DOHH2 (cell line): Measurements from ENCODE around the gene SLC19A1.

Experiments used
- H3F3A ChIP-seq: fragments of 200-600 bp; sonication (generic), shearing (Covaris generic); 2 replicates; pipeline ENCODE4 v1.6.0; 2016; ENCODE audit warnings: antibody characterized with exemption, mild to moderate bottlenecking; ENCODE audit not compliant: control insufficient read depth, insufficient read depth
- H3K27ac ChIP-seq: fragments of 200-600 bp; sonication (generic); 2 replicates; pipeline ENCODE4 v1.5.1; 2014; ENCODE audit warnings: low read depth, mild to moderate bottlenecking, low read length, moderate library complexity
- H3K27me3 ChIP-seq: fragments of 200-600 bp; sonication (generic); 2 replicates; pipeline ENCODE4 v1.6.1; 2014; ENCODE audit warnings: mild to moderate bottlenecking, low read length, mixed read lengths; ENCODE audit not compliant: control insufficient read depth
- H3K36me3 ChIP-seq: fragments of 200-600 bp; sonication (generic); 2 replicates; pipeline ENCODE4 v1.6.1; 2014; ENCODE audit warnings: mild to moderate bottlenecking, low read length, moderate library complexity, mixed read lengths; ENCODE audit not compliant: control insufficient read depth
- H3K4me1 ChIP-seq: fragments of 200-600 bp; sonication (generic); 2 replicates; pipeline ENCODE4 v1.6.1; 2014; ENCODE audit warnings: mild to moderate bottlenecking, low read length, mixed read lengths; ENCODE audit not compliant: control insufficient read depth
- H3K4me2 ChIP-seq: fragments of 200-600 bp; sonication (generic); 2 replicates; pipeline ENCODE4 v1.6.0; 2014; ENCODE audit warnings: mild to moderate bottlenecking, low read length, moderate library complexity
- H3K4me3 ChIP-seq: fragments of 200-600 bp; sonication (generic); 2 replicates; pipeline ENCODE4 v1.5.1; 2014; ENCODE audit warnings: mild to moderate bottlenecking, low read length, mixed read lengths
- H3K79me2 ChIP-seq: fragments of 200-600 bp; sonication (generic); 2 replicates; pipeline ENCODE4 v1.6.1; 2014; ENCODE audit warnings: mild to moderate bottlenecking, low read length, mixed read lengths; ENCODE audit not compliant: control insufficient read depth
- H3K9me2 ChIP-seq: fragments of 200-600 bp; sonication (generic); replicated peaks from 2 replicates; pipeline ENCODE4 v1.6.1; 2014; ENCODE audit warnings: mild to moderate bottlenecking, low read length, mixed read lengths; ENCODE audit not compliant: control insufficient read depth
- H3K9me3 ChIP-seq: fragments of 200-600 bp; sonication (generic); 2 replicates; pipeline ENCODE4 v1.6.1; 2014; ENCODE audit warnings: antibody characterized with exemption, low read length, mixed read lengths; ENCODE audit not compliant: control insufficient read depth, insufficient read depth
- H4K20me1 ChIP-seq: fragments of 200-600 bp; sonication (generic); 2 replicates; pipeline ENCODE4 v1.6.0; 2014; ENCODE audit warnings: low read depth, mild to moderate bottlenecking, antibody characterized with exemption, low read length, moderate library complexity; ENCODE audit not compliant: control insufficient read depth, insufficient read depth
- EZH2phosphoT487 ChIP-seq: fragments of 200-600 bp; sonication (generic); IDR thresholded peaks from 2 replicates; pipeline ENCODE4 v1.6.1; 2017; ENCODE audit warnings: borderline replicate concordance, mild to moderate bottlenecking, antibody characterized with exemption, low read length, moderate library complexity, mixed read lengths
- TF ChIP-seq, protein P1 (sequence below): fragments of 200-600 bp; sonication (generic); IDR thresholded peaks from one replicate; pipeline ENCODE4 v1.5.1; 2014; ENCODE audit warnings: antibody characterized with exemption, mild to moderate bottlenecking, low read depth, low read length; ENCODE audit not compliant: poor library complexity, severe bottlenecking

SLC19A1 gene

DNA sequence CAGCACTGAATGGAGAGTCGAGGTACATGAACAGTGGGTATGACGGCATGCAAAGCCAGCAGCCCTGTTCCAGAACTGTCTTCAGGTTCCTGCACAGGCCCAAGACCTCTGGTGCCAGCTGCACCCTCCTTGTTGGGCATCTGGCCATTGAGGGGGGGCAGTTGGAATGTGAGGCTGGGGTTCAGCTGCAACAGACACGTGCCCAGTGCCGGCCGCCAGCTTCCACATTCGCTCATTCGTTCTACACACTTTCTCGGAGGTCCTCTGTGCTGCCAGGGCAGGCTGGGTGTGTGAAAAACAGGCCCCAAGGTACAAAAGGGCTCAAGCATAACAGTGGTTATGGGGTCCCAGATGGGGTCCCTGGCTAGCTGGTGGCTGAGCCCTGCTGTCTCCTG is 37.9 kb upstream of the SLC19A1 start:
- no peaks in the 10 kb centered on the region for H3F3A ChIP-seq
- TF ChIP-seq, protein P1, sequence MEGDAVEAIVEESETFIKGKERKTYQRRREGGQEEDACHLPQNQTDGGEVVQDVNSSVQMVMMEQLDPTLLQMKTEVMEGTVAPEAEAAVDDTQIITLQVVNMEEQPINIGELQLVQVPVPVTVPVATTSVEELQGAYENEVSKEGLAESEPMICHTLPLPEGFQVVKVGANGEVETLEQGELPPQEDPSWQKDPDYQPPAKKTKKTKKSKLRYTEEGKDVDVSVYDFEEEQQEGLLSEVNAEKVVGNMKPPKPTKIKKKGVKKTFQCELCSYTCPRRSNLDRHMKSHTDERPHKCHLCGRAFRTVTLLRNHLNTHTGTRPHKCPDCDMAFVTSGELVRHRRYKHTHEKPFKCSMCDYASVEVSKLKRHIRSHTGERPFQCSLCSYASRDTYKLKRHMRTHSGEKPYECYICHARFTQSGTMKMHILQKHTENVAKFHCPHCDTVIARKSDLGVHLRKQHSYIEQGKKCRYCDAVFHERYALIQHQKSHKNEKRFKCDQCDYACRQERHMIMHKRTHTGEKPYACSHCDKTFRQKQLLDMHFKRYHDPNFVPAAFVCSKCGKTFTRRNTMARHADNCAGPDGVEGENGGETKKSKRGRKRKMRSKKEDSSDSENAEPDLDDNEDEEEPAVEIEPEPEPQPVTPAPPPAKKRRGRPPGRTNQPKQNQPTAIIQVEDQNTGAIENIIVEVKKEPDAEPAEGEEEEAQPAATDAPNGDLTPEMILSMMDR, result no peak
- TF ChIP-seq EZH2phosphoT487, result no peak
- no peaks in the 10 kb centered on the region for H4K20me1 ChIP-seq
- H3K9me3 ChIP-seq, result no peaks in the 10 kb centered on the region; the same call in 1 of the 2 replicates
- no peaks in the 10 kb centered on the region for H3K79me2 ChIP-seq
- H3K9me2 ChIP-seq, result no peaks in the 10 kb centered on the region
- no peak overlapping the region for H3K4me2 ChIP-seq
- no peak overlapping the region for H3K4me3 ChIP-seq
- no peak overlapping the region for H3K27ac ChIP-seq
- H3K4me1 ChIP-seq, result no peaks in the 10 kb centered on the region
- H3K27me3 ChIP-seq, result no peaks in the 10 kb centered on the region
- no peaks in the 10 kb centered on the region for H3K36me3 ChIP-seq

DNA sequence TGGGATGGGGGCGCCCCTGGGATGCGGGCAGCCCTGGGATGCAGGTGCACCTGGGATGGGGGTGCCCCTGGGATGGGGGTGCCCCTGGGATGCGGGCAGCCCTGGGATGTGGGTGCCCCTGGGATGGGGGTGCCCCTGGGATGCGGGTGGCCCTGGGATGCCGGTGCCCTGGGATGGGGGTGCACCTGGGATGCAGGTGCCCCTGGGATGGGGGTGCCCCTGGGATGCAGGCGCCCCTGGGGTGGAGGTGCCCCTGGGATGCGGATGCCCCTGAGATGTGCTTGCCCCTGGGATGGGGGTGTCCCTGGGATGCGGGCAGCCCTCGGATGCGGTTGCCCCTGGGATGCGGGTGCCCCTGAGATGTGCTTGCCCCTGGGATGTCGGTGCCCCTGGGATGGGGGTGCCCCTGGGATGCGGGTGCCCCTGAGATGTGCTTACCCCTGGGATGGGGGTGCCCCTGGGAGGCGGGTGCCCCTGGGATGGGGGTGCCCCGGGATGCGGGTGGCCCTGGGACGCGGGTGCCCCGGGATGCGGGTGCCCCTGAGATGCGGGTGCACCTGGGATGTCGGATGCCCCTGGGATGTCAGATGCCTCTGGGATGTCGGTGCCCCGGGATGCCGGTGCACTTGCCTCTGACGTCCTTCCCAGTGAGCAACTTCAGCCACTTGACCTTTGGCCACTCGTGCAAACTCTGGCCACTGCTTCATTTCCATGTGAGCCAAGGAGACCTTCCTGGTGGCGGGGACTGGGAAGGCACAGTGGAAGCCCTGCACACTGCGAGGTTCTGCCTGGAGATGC is 37.3 kb upstream of the SLC19A1 start:
- no peak overlapping the region for H3K4me3 ChIP-seq
- TF ChIP-seq EZH2phosphoT487, result no peak
- TF ChIP-seq, protein P1, result no peak
- no peaks in the 10 kb centered on the region for H3K4me1 ChIP-seq
- no peaks in the 10 kb centered on the region for H3F3A ChIP-seq
- H3K4me2 ChIP-seq, result no peak overlapping the region
- no peaks in the 10 kb centered on the region for H4K20me1 ChIP-seq
- H3K79me2 ChIP-seq, result no peaks in the 10 kb centered on the region
- no peaks in the 10 kb centered on the region for H3K27me3 ChIP-seq
- H3K9me3 ChIP-seq, result no peaks in the 10 kb centered on the region; the same call in 1 of the 2 replicates
- no peaks in the 10 kb centered on the region for H3K9me2 ChIP-seq
- H3K36me3 ChIP-seq, result no peaks in the 10 kb centered on the region
- H3K27ac ChIP-seq, result no peak overlapping the region

DNA sequence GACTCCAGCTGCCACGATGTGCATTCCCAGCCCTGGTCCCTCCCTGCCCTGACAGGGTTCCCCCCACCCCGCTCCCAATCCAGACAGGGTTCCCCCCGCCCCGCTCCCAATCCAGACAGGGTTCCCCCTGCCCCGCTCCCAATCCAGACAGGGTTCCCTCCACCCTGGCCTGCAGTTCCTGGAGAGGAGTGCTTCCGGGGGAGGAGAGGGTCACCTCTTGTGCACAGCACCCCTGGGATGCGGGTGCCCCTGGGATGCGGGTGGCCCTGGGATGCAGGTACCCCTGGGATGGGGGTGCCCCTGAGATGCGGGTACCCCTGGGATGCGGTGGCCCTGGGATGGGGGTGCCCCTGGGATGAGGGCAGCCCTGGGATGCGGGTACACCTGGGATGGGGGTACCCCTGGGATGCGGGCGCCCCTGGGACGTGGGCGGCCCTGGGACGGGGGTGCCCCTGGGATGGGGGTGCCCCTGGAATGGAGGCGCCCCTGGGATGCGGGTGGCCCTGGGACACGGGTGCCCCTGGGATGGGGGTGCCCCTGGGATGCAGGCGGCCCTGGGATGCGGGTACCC is 36.7 kb upstream of the SLC19A1 start:
- H4K20me1 ChIP-seq, result no peaks in the 10 kb centered on the region
- H3K79me2 ChIP-seq, result no peaks in the 10 kb centered on the region
- H3K4me2 ChIP-seq, result no peak overlapping the region
- no peak for TF ChIP-seq EZH2phosphoT487
- TF ChIP-seq, protein P1, result no peak
- H3K4me1 ChIP-seq, result no peaks in the 10 kb centered on the region
- H3K36me3 ChIP-seq, result no peaks in the 10 kb centered on the region
- no peaks in the 10 kb centered on the region for H3K27me3 ChIP-seq
- H3K4me3 ChIP-seq, result no peak overlapping the region
- H3K27ac ChIP-seq, result no peak overlapping the region
- H3F3A ChIP-seq, result no peaks in the 10 kb centered on the region
- H3K9me3 ChIP-seq, result no peaks in the 10 kb centered on the region; the same call in 1 of the 2 replicates
- no peaks in the 10 kb centered on the region for H3K9me2 ChIP-seq
